AML-193 (cell line): ENCODE data around the gene TCTA.

Experiments used
- DNase-seq, 2 experiments: peaks; one replicate each; lab custom pipeline; 2025; lab: John Stamatoyannopoulos, UW

The TCTA gene

DNA sequence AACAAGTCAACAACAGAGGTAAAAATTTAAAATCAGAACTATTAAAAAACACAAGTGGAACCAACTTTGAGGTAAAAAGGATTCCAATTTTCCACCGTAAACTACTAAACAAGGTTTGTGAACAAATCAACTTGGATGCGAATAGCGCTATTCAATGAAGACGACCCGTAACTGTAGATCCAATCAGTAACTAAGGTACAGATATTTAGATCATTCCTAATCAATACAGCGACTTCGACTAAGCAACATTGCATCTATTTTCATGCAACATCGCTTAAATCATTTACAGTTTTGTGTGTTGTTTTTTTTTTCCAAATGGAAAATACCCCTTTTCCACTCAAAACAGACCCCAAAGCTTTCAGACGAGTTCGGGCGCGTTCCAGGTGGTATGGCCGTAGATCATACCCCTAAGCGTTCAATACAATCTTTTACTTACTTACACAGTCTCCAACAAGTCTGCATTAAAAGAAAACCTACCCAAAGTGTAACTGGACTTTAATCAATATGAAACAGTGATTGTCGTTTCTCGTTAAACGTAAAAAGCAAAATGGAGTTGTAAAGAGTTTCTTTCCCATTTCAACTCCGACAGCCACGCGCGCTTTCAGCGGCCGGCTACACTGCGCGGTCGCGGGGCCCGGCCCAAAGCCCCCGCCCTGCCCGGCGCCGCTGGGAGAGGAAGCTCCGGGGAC, 1.2 kb upstream of the TCTA start:
- no peak for DNase-seq

GRCh38 chr3:49411535-49411967, 672 bp upstream of the TCTA start:
- peak; percentile 48 to 56 for DNase-seq

GRCh38 chr3:49412632-49413337, 562 bp downstream of the TCTA start:
- no peak for DNase-seq

DNA sequence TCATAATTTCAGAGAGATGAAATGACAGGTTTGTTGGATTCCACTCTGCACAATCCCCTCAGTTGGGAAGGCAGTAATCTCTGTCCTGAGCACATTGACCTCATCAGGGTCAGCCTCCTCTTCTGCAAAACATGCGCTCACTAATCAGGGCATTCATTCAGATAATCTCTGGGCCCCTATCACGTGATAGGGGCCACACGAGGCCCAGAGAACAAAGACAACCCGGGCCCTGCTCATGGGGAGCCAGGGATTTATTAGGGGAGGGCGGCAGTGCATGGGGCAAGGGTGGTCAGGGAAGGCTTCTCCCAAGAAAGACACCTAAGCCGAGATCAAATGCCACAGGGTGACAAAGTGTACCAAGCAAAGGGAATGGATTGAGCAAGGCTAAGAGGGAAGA, 1.1 kb downstream of the TCTA start:
- no peak for DNase-seq

DNA sequence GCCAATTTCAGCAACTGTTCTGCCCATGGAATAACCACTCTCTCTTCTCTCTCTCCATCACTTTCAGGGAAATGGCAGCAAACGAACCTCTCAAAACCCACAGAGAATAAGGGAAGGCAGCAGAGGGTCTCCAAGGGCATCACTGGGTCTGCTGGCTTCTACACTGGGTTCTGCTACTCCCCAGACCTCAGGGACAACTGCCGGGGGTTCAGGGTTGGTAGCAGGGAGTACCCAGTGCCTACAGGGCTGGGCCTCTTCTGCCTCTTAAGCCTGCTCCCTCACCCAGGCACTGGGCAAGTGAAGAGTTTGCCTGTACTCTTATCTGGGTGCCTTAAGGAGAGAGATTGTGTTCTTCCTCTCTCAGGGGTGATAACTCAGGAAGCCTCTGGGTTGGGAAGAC, 2.5 kb downstream of the TCTA start:
- no peak for DNase-seq

DNA sequence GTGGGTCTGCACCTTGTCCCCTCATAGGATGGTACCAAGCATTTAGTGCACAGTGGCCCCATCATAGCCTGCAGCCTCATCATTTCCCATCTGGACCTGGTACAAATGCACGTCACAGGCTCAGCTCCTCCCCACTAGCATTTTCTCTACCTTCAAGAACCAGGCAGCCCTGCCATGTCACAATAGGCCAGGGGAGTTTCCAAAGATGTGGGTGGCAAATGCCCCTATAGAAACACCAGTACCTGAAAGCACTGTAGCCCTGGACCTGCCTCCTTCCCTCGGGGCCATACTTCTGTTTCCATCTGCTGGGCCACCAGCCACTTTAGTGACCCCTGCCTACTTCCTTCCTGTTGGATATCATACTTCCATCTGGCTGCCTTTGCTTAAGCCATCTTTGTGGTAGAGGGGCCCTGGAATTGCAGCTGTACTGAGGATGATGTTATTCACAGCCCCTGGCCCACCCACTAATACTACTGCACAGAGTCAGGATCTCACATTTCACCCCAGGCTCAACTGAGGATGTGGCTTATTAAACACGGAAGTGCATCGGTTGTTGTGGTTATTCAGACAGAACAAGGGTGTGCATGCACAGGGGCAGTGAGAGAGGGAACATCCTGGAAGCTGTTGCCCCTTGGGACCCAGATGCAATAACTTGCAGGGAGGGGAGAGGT, 3.8 kb downstream of the TCTA start:
- peak; percentile 88 to 92 for DNase-seq

- no peak for DNase-seq
Observed at GRCh38 chr3:49416867-49417266, 4.6 kb downstream of the TCTA start.

- DNase-seq, result no peak
Observed at GRCh38 chr3:49417516-49418120, 5.4 kb downstream of the TCTA start.

GRCh38 chr3:49421890-49422378, 9.7 kb downstream of the TCTA start:
- DNase-seq, result no peak

DNA sequence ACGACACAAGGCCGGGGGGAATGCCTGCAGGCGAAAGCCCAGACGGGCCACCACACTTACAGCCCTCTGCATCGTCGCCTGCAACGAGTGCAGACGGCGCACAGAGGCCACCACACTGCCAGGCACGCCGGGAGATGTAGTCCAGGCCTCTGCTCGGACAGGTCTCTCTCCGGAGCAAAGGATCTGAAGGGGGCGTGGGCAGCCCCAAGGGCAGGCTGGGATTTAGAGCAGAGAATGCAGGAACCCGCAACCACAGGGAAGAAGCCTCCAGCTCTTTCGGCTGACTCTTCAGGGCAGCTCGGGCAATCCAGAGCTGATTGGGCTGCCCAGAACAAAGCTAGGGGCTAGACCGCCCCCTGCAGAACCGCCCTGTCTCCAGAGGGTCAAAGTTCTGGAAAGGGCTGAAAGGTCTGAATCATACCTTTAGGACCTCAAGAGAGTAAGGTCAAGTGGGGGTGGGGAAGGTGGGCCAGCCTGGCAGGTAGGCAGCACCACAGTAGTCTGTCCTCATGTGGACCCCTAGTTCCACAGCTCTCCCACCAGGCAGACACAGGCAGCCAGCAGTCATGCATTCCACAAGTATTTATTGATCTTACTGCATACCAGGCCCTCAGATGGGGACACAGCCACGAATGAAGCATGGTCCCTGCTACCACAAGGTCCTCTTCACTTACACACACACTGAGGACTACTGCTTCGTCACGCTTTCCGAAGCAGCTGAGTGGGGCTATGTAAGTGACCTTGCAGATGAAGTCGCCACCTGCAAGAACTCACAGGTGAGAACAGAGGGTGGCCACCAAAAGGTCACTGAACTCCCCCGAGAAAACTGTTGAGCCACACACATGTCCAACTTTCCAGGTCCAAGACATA, 10.4 kb downstream of the TCTA start, which contains the start of gene AMT:
TSS of gene AMT (minus strand) at position 95 of the 870 bp plus-strand sequence. CDS start at position 72, 23 bp downstream.
- no peak for DNase-seq

- DNase-seq, result no peak
Observed at GRCh38 chr3:49424816-49425215, 12.6 kb downstream of the TCTA start.

GRCh38 chr3:49427586-49427985, 15.4 kb downstream of the TCTA start:
- DNase-seq, result no peak

- peak in 1 of 2 experiments; percentile 36 for DNase-seq
Observed at GRCh38 chr3:49428752-49429080, 16.5 kb downstream of the TCTA start.

GRCh38 chr3:49434731-49435130, 22.5 kb downstream of the TCTA start:
- no peak for DNase-seq

DNA sequence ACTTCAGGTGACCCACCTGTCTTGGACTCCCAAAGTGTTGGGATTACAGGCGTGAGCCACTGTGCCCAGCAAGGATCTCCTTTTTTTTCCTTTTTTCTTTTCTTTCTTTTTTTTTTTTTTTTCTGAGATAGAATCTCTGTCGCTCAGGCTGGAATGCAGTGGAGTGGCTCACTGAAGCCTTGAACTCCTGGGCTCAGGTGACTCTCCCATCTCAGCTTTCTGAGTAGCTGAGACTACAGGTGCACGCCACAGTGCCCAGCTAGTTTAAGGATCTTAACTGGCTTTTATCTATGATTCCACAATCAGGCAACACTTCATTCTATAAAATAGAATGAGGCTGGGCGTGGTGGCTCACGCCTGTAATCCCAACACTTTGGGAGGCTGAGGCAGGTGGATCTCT, 33.2 kb downstream of the TCTA start:
- no peak for DNase-seq

- DNase-seq, result no peak
Observed at GRCh38 chr3:49453621-49454020, 41.4 kb downstream of the TCTA start.

DNA sequence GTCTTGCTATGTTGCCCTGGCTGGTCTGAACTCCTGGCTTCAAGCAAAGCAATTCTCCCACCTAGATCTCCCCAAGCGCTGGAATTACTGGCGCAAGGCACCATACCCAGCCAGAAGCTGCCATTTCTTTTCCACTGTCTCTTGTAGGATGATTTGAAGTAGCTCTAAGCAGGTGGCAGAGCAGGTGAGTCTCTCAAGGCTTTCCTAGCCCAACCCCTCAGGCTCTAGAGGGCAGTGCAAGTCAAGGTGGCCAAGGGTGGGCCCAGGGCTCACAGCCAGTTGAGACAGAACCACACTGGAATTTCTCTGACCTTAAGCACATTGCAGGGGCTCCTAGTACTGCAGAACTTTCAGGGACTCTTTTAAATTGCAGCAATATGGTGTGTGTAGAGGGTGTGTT, 42.2 kb downstream of the TCTA start:
- no peak for DNase-seq

DNA sequence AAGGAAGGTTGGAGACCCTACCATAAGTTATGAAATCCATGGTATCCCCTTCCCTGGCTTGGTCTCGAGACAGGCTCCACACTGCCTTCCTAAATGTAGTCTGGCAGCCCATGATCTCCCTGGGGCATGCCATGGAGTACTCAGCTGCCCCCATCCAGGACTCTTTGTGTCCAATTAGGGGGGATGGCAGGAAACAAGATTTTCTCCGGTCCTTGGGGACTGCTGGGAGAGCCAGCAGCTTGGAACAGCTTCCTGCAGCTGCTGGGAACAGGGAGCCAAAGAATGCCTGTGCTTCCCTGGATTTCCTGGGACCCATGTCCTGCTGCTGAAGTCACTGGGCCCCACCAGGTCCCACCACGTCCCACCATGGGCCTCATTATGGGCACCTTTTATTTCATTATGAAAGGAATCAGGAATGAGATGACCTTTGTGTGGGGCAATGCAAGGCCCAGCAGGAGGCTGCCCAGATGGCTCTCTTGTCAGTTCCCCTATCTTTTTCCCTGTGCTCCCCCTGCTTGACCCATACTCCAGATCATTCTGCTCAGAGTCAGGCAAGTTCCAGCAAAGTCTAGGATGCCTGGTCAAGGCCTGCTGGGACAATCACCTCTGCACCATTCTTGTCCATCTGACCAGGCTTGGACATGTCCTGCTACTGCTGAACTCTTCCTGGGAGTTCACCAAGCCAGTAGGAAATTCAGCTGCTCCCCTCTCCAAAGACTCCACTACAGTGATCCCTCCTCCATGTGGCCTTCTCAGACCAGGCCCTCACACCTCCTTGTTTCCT, 42.9 kb downstream of the TCTA start:
- no peak for DNase-seq

GRCh38 chr3:49456466-49456865, 44.2 kb downstream of the TCTA start:
- DNase-seq, result no peak

DNA sequence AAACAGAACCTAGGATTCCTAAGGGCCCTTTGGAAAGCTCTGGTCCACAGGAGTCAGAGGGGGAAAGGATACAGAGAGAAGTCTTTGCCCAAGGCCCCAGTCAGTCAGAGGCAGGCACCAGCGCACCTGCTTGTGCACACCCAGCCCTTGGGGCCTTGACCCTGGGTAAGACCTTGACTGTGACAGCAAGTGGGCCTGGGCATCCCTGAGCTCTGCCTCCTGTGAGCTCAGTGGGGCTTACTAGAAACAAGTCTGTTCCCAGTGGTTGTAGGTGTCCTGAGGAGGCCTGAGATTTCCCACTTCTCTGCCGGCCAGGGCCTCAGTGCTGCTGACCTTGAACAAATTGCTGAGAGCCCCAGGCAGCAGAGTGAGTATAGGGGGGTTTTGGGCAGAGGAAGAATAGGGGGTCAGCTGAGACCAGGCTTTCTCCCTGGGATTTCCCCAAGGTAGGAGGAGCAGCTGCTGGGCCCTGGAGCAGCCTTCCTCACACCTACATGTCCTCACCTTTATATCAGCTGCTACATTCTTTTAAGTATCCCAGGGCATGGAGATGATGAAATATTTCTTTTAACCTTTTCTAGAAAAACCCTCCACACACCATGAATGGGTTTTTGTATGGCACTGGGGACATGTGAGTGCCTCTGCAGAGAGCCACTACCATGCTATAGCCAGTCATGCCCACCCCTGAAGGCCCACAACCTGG, 48.1 kb downstream of the TCTA start:
- no peak for DNase-seq
